ENCODE data around the gene AP3S2.
A peak's percentile ranks its signal among the peaks of the same experiment; 100 is the strongest.
"Not testable (repeated sequence)": the region's sequence is repeated elsewhere in the genome, so short reads cannot be mapped to it uniquely, and the experiment has no call there.

AP3S2 gene

GRCh38 chr15:89903858-89904130 is 10.0 kb upstream of the AP3S2 start:
- no peak for DNase-seq (ENCODE audit: low read depth in 3 of 3, low spot score in 1 of 3)

- no peak for DNase-seq (ENCODE audit: low read depth in 3 of 3, low spot score in 1 of 3)
These were observed 9.4 kb upstream of the AP3S2 start for GRCh38 chr15:89903015-89903857.

- DNase-seq (ENCODE audit: low read depth in 3 of 3, low spot score in 1 of 3), result no peak
These were observed 7.1 kb upstream of the AP3S2 start for GRCh38 chr15:89900849-89901248.

- no peak for DNase-seq (ENCODE audit: low read depth in 3 of 3, low spot score in 1 of 3)
These were observed 6.3 kb upstream of the AP3S2 start for GRCh38 chr15:89899951-89900567.

GRCh38 chr15:89899295-89899945 is 5.6 kb upstream of the AP3S2 start:
- DNase-seq (ENCODE audit: low read depth in 3 of 3, low spot score in 1 of 3), result no peak

- DNase-seq (ENCODE audit: low read depth in 3 of 3, low spot score in 1 of 3), result peak in 1 of 3 donors; percentile 11
These were observed 5.0 kb upstream of the AP3S2 start for GRCh38 chr15:89898614-89899294.

GRCh38 chr15:89898146-89898545 is 4.4 kb upstream of the AP3S2 start:
- DNase-seq (ENCODE audit: low read depth in 3 of 3, low spot score in 1 of 3), result no peak

GRCh38 chr15:89893027-89893426 is 767 bp downstream of the AP3S2 start:
- no peak for DNase-seq (ENCODE audit: low read depth in 3 of 3, low spot score in 1 of 3)

- no peak for DNase-seq (ENCODE audit: low read depth in 3 of 3, low spot score in 1 of 3)
These were observed 5.5 kb downstream of the AP3S2 start for GRCh38 chr15:89888214-89888804.

GRCh38 chr15:89885611-89886010 is 8.2 kb downstream of the AP3S2 start:
- no peak for DNase-seq (ENCODE audit: low read depth in 3 of 3, low spot score in 1 of 3)

GRCh38 chr15:89885179-89885578 is 8.6 kb downstream of the AP3S2 start:
- DNase-seq (ENCODE audit: low read depth in 3 of 3, low spot score in 1 of 3), result not testable (repeated sequence)

- no peak for DNase-seq (ENCODE audit: low read depth in 3 of 3, low spot score in 1 of 3)
These were observed 10.3 kb downstream of the AP3S2 start for GRCh38 chr15:89883518-89883917.

- DNase-seq (ENCODE audit: low read depth in 3 of 3, low spot score in 1 of 3), result no peak
These were observed 13.1 kb downstream of the AP3S2 start for GRCh38 chr15:89880727-89881126.

GRCh38 chr15:89878323-89878722 is 15.5 kb downstream of the AP3S2 start:
- DNase-seq (ENCODE audit: low read depth in 3 of 3, low spot score in 1 of 3), result no peak

GRCh38 chr15:89877083-89877425 is 16.7 kb downstream of the AP3S2 start:
- DNase-seq (ENCODE audit: low read depth in 3 of 3, low spot score in 1 of 3), result no peak

- no peak for DNase-seq (ENCODE audit: low read depth in 3 of 3, low spot score in 1 of 3)
These were observed 17.3 kb downstream of the AP3S2 start for GRCh38 chr15:89876396-89877082.

- no peak for DNase-seq (ENCODE audit: low read depth in 3 of 3, low spot score in 1 of 3)
These were observed 18.1 kb downstream of the AP3S2 start for GRCh38 chr15:89875741-89876140.

GRCh38 chr15:89874926-89875564 is 18.7 kb downstream of the AP3S2 start:
- peak; percentile 35 to 69 (median 58) for DNase-seq (ENCODE audit: low read depth in 3 of 3, low spot score in 1 of 3)

GRCh38 chr15:89870688-89871288 is 23.0 kb downstream of the AP3S2 start:
- DNase-seq (ENCODE audit: low read depth in 3 of 3, low spot score in 1 of 3), result no peak

- DNase-seq (ENCODE audit: low read depth in 3 of 3, low spot score in 1 of 3), result no peak
These were observed 23.8 kb downstream of the AP3S2 start for GRCh38 chr15:89870006-89870405.
